ENCODE measurements around the gene CA10. TPM values are rescaled to one million over a fixed set of nuclear protein-coding genes. Genes with fewer than 3 reads are reported as not detected.

The CA10 gene
- 1.5 and 2.4 TPM in 2 replicates for total RNA-seq (2014; rRNA removed; shearing (Covaris generic))
- polyA plus RNA-seq (2016; fragmentation: Nextera tagmentation; extraction: Ambion mirVana): 0.90 and 0.92 TPM in 2 replicates
- long read RNA-seq: 0 reads

- Histone ChIP-seq H4K20me1 (replicated peaks; ENCODE audit: insufficient read depth) (no peaks in the 10 kb centered on the region; the same call in 1 of the 2 replicates), H3K36me3 (ENCODE audit: insufficient read depth) (no peaks in the 10 kb centered on the region), H3K27ac (ENCODE audit: low read depth) (no peak within 1 kb of the TSS), H3K27me3 (ENCODE audit: insufficient read depth) (peaks cover 60% of the 10 kb centered on the region), H3K4me1 (ENCODE audit: insufficient read depth) (peaks cover 4% of the 10 kb centered on the region; the same call in 1 of the 2 replicates), H2AFZ (peak within 1 kb of the TSS; percentile 99), H3K9me2 (ENCODE audit: insufficient read depth) (no peaks in the 10 kb centered on the region), H3K4me2 (peak within 1 kb of the TSS; percentile 94), H3F3A (replicated peaks; ENCODE audit: low read depth) (0 out of 2 replicates have a peak, but pooled peaks cover 3% of the 10 kb centered on the region), H3K4me3 (peak within 1 kb of the TSS; percentile 80), H3K79me2 (replicated peaks; ENCODE audit: insufficient read depth) (no peaks in the 10 kb centered on the region)
- peak within 1 kb of the TSS; percentile 77 for H3K4me3 Mint-ChIP-seq
- H3K27me3 Mint-ChIP-seq (ENCODE audit: insufficient read depth, low read depth, poor library complexity): peaks cover 43% of the 10 kb centered on the region
- H3K9me3 Mint-ChIP-seq: no peaks in the 10 kb centered on the region
- H3K4me1 Mint-ChIP-seq: peaks cover 24% of the 10 kb centered on the region
- ATAC-seq: peak; percentile 76
- no peak within 1 kb of the TSS for H3K27ac Mint-ChIP-seq
- peak; percentile 91 for DNase-seq (ENCODE audit: low spot score)
- TF ChIP-seq, protein P1, sequence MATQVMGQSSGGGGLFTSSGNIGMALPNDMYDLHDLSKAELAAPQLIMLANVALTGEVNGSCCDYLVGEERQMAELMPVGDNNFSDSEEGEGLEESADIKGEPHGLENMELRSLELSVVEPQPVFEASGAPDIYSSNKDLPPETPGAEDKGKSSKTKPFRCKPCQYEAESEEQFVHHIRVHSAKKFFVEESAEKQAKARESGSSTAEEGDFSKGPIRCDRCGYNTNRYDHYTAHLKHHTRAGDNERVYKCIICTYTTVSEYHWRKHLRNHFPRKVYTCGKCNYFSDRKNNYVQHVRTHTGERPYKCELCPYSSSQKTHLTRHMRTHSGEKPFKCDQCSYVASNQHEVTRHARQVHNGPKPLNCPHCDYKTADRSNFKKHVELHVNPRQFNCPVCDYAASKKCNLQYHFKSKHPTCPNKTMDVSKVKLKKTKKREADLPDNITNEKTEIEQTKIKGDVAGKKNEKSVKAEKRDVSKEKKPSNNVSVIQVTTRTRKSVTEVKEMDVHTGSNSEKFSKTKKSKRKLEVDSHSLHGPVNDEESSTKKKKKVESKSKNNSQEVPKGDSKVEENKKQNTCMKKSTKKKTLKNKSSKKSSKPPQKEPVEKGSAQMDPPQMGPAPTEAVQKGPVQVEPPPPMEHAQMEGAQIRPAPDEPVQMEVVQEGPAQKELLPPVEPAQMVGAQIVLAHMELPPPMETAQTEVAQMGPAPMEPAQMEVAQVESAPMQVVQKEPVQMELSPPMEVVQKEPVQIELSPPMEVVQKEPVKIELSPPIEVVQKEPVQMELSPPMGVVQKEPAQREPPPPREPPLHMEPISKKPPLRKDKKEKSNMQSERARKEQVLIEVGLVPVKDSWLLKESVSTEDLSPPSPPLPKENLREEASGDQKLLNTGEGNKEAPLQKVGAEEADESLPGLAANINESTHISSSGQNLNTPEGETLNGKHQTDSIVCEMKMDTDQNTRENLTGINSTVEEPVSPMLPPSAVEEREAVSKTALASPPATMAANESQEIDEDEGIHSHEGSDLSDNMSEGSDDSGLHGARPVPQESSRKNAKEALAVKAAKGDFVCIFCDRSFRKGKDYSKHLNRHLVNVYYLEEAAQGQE (IDR thresholded peaks at IDR 0.05; ENCODE audit: unreplicated experiment): peak; percentile 7
- peak; percentile 58 to 73 for TF ChIP-seq CTCF (conservative IDR thresholded peaks at IDR 0.05; ENCODE audit: low read depth in 2 of 2)
- no peak for TF ChIP-seq CREB1 (CRISPR knock-in tag; IDR thresholded peaks at IDR 0.05; ENCODE audit: low read depth)
- H3K36me3 Mint-ChIP-seq (ENCODE audit: low read depth): no peaks in the 10 kb centered on the region
Measured at GRCh38 chr17:52158450-52159042, at the start of gene CA10. Gene CA10 (minus strand): TSS chr17:52158714.

- no peak overlapping the region for H3K4me3 Mint-ChIP-seq
- no peaks in the 10 kb centered on the region for H3K36me3 Mint-ChIP-seq (ENCODE audit: low read depth)
Measured at GRCh38 chr17:52207796-52208195, 49.3 kb upstream of the CA10 start.

More at GRCh38 chr17:52207796-52208195, 49.3 kb upstream of the CA10 start:
- H3K4me1 Mint-ChIP-seq: no peaks in the 10 kb centered on the region
- H3K27me3 Mint-ChIP-seq (ENCODE audit: insufficient read depth, low read depth, poor library complexity): no peaks in the 10 kb centered on the region
- H3F3A ChIP-seq (replicated peaks; ENCODE audit: low read depth): no peaks in the 10 kb centered on the region
- H3K4me1 ChIP-seq (ENCODE audit: insufficient read depth): no peaks in the 10 kb centered on the region
- TF ChIP-seq CTCF (conservative IDR thresholded peaks at IDR 0.05; ENCODE audit: low read depth in 2 of 2): no peak
- no peak overlapping the region for H2AFZ ChIP-seq
- H3K79me2 ChIP-seq (replicated peaks; ENCODE audit: insufficient read depth): no peaks in the 10 kb centered on the region
- no peak overlapping the region for H3K4me2 ChIP-seq
- no peak overlapping the region for H3K4me3 ChIP-seq
- DNase-seq (ENCODE audit: low spot score): no peak
- H3K27ac Mint-ChIP-seq: no peak overlapping the region
- no peaks in the 10 kb centered on the region for H3K27me3 ChIP-seq (ENCODE audit: insufficient read depth)
- peaks cover 6% of the 10 kb centered on the region; the same call in 1 of the 2 replicates for H3K9me2 ChIP-seq (ENCODE audit: insufficient read depth)
- H3K36me3 ChIP-seq (ENCODE audit: insufficient read depth): no peaks in the 10 kb centered on the region
- peaks cover 6% of the 10 kb centered on the region; the same call in 2 of the 3 replicates for H3K9me3 Mint-ChIP-seq
- no peak overlapping the region for H3K27ac ChIP-seq (ENCODE audit: low read depth)
- no peak for ATAC-seq
- H4K20me1 ChIP-seq (replicated peaks; ENCODE audit: insufficient read depth): no peaks in the 10 kb centered on the region

Data from GM23338 (cell line).